Activated naive CD4-positive, alpha-beta T cell treated with anti-CD3 and anti-CD28 coated beads, Interleukin-2, amount 50 U/mL, for 24 hours (primary cell): ENCODE results near the gene GDF9.
"Not testable (repeated sequence)": the region's sequence is repeated elsewhere in the genome, so short reads cannot be mapped to it uniquely, and the experiment has no call there.

Experiments used
- H3K27ac Mint-ChIP-seq: one replicate; pipeline ENCODE4 v1.8.0; 2021; ENCODE audit warnings: mild to moderate bottlenecking, mixed read lengths
- H3K27me3 Mint-ChIP-seq: one replicate; pipeline ENCODE4 v1.8.0; 2021; ENCODE audit warnings: mixed read lengths
- H3K36me3 Mint-ChIP-seq: one replicate; pipeline ENCODE4 v1.8.0; 2021; ENCODE audit warnings: mixed read lengths
- H3K4me1 Mint-ChIP-seq: one replicate; pipeline ENCODE4 v1.8.0; 2021; ENCODE audit warnings: mixed read lengths
- H3K4me3 Mint-ChIP-seq: one replicate; pipeline ENCODE4 v1.8.0; 2021; ENCODE audit warnings: mild to moderate bottlenecking, mixed read lengths
- H3K9me3 Mint-ChIP-seq: one replicate; pipeline ENCODE4 v1.8.0; 2021; ENCODE audit warnings: mixed read lengths

Gene GDF9

GRCh38 chr5:132854992-132855391 lies 11.3 kb downstream of the GDF9 start:
- not testable (repeated sequence) for H3K27me3 Mint-ChIP-seq, H3K27ac Mint-ChIP-seq, H3K4me3 Mint-ChIP-seq, H3K4me1 Mint-ChIP-seq, H3K36me3 Mint-ChIP-seq, H3K9me3 Mint-ChIP-seq

GRCh38 chr5:132854301-132854700 lies 12.0 kb downstream of the GDF9 start:
- H3K36me3 Mint-ChIP-seq: no peaks in the 10 kb centered on the region
- no peaks in the 10 kb centered on the region for H3K9me3 Mint-ChIP-seq
- H3K27ac Mint-ChIP-seq: no peak overlapping the region
- H3K4me3 Mint-ChIP-seq: no peak overlapping the region
- no peaks in the 10 kb centered on the region for H3K4me1 Mint-ChIP-seq
- no peaks in the 10 kb centered on the region for H3K27me3 Mint-ChIP-seq

GRCh38 chr5:132853790-132854189 lies 12.5 kb downstream of the GDF9 start:
- Mint-ChIP-seq H3K36me3 (no peaks in the 10 kb centered on the region), H3K9me3 (no peaks in the 10 kb centered on the region), H3K4me1 (no peaks in the 10 kb centered on the region), H3K4me3 (no peak overlapping the region), H3K27me3 (no peaks in the 10 kb centered on the region), H3K27ac (no peak overlapping the region)

- Mint-ChIP-seq H3K36me3 (no peaks in the 10 kb centered on the region), H3K27ac (no peak overlapping the region), H3K27me3 (no peaks in the 10 kb centered on the region), H3K4me3 (no peak overlapping the region), H3K4me1 (no peaks in the 10 kb centered on the region), H3K9me3 (no peaks in the 10 kb centered on the region)
Measured at GRCh38 chr5:132853323-132853722, 12.9 kb downstream of the GDF9 start.

GRCh38 chr5:132850066-132850465 lies 16.2 kb downstream of the GDF9 start:
- H3K27me3 Mint-ChIP-seq: no peaks in the 10 kb centered on the region

GRCh38 chr5:132849347-132849746 lies 16.9 kb downstream of the GDF9 start:
- Mint-ChIP-seq H3K9me3 (no peaks in the 10 kb centered on the region), H3K36me3 (no peaks in the 10 kb centered on the region), H3K27ac (no peak overlapping the region), H3K27me3 (no peaks in the 10 kb centered on the region), H3K4me3 (no peak overlapping the region), H3K4me1 (no peaks in the 10 kb centered on the region)

More at GRCh38 chr5:132850066-132850465, 16.2 kb downstream of the GDF9 start:
- no peak overlapping the region for H3K27ac Mint-ChIP-seq
- H3K36me3 Mint-ChIP-seq: no peaks in the 10 kb centered on the region
- H3K4me3 Mint-ChIP-seq: no peak overlapping the region
- no peaks in the 10 kb centered on the region for H3K4me1 Mint-ChIP-seq
- H3K9me3 Mint-ChIP-seq: no peaks in the 10 kb centered on the region

- Mint-ChIP-seq H3K27me3 (no peaks in the 10 kb centered on the region), H3K36me3 (no peaks in the 10 kb centered on the region), H3K9me3 (no peaks in the 10 kb centered on the region), H3K27ac (no peak overlapping the region), H3K4me3 (no peak overlapping the region), H3K4me1 (no peaks in the 10 kb centered on the region)
Measured at GRCh38 chr5:132848270-132848669, 18.0 kb downstream of the GDF9 start.

- Mint-ChIP-seq H3K9me3 (no peaks in the 10 kb centered on the region), H3K36me3 (no peaks in the 10 kb centered on the region), H3K27ac (no peak overlapping the region), H3K4me1 (no peaks in the 10 kb centered on the region), H3K27me3 (no peaks in the 10 kb centered on the region), H3K4me3 (no peak overlapping the region)
Measured at GRCh38 chr5:132841305-132841704, 25.0 kb downstream of the GDF9 start.

- no peaks in the 10 kb centered on the region for H3K9me3 Mint-ChIP-seq
- no peaks in the 10 kb centered on the region for H3K4me1 Mint-ChIP-seq
Measured at GRCh38 chr5:132840896-132841295, 25.4 kb downstream of the GDF9 start.

GRCh38 chr5:132840313-132840712 lies 26.0 kb downstream of the GDF9 start:
- Mint-ChIP-seq H3K27me3 (no peaks in the 10 kb centered on the region), H3K4me3 (no peak overlapping the region), H3K27ac (no peak overlapping the region), H3K9me3 (no peaks in the 10 kb centered on the region), H3K4me1 (no peaks in the 10 kb centered on the region), H3K36me3 (no peaks in the 10 kb centered on the region)

More at GRCh38 chr5:132840896-132841295, 25.4 kb downstream of the GDF9 start:
- Mint-ChIP-seq H3K4me3 (no peak overlapping the region), H3K27ac (no peak overlapping the region), H3K36me3 (no peaks in the 10 kb centered on the region), H3K27me3 (no peaks in the 10 kb centered on the region)

GRCh38 chr5:132839426-132840301 lies 26.6 kb downstream of the GDF9 start:
- Mint-ChIP-seq H3K36me3 (no peaks in the 10 kb centered on the region), H3K4me1 (no peaks in the 10 kb centered on the region), H3K4me3 (no peak overlapping the region), H3K27ac (no peak overlapping the region), H3K27me3 (no peaks in the 10 kb centered on the region), H3K9me3 (no peaks in the 10 kb centered on the region)

GRCh38 chr5:132838516-132839282 lies 27.6 kb downstream of the GDF9 start:
- Mint-ChIP-seq H3K9me3 (no peaks in the 10 kb centered on the region), H3K4me3 (no peak overlapping the region), H3K27me3 (peaks cover 4% of the 10 kb centered on the region), H3K4me1 (no peaks in the 10 kb centered on the region), H3K27ac (no peak overlapping the region), H3K36me3 (no peaks in the 10 kb centered on the region)

- Mint-ChIP-seq H3K4me3 (no peak overlapping the region), H3K9me3 (no peaks in the 10 kb centered on the region), H3K4me1 (no peaks in the 10 kb centered on the region), H3K27ac (no peak overlapping the region), H3K27me3 (peaks cover 7% of the 10 kb centered on the region), H3K36me3 (no peaks in the 10 kb centered on the region)
Measured at GRCh38 chr5:132837868-132838267, 28.4 kb downstream of the GDF9 start.

GRCh38 chr5:132836852-132837251 lies 29.4 kb downstream of the GDF9 start:
- Mint-ChIP-seq H3K27me3 (peaks cover 8% of the 10 kb centered on the region), H3K27ac (no peak overlapping the region), H3K36me3 (no peaks in the 10 kb centered on the region), H3K4me3 (no peak overlapping the region), H3K9me3 (no peaks in the 10 kb centered on the region), H3K4me1 (no peaks in the 10 kb centered on the region)

GRCh38 chr5:132834057-132834456 lies 32.2 kb downstream of the GDF9 start:
- Mint-ChIP-seq H3K36me3 (no peaks in the 10 kb centered on the region), H3K27me3 (peaks cover 18% of the 10 kb centered on the region), H3K9me3 (no peaks in the 10 kb centered on the region)

GRCh38 chr5:132832612-132833011 lies 33.7 kb downstream of the GDF9 start:
- Mint-ChIP-seq H3K4me3 (peak overlapping the region; percentile 28), H3K27me3 (peaks cover 22% of the 10 kb centered on the region), H3K4me1 (peaks cover 11% of the 10 kb centered on the region), H3K9me3 (no peaks in the 10 kb centered on the region), H3K36me3 (no peaks in the 10 kb centered on the region), H3K27ac (peak overlapping the region; percentile 27)

More at GRCh38 chr5:132834057-132834456, 32.2 kb downstream of the GDF9 start:
- H3K4me3 Mint-ChIP-seq: no peak overlapping the region
- H3K27ac Mint-ChIP-seq: no peak overlapping the region
- peaks cover 10% of the 10 kb centered on the region for H3K4me1 Mint-ChIP-seq
